IPS-15b (cell line): ENCODE data around the gene RBM26.
"Not testable (repeated sequence)": the region's sequence is repeated elsewhere in the genome, so short reads cannot be mapped to it uniquely, and the experiment has no call there.

Experiments
- H3K27me3 ChIP-seq: one replicate; pipeline ENCODE4 v1.6.1; 2013; ENCODE audit warnings: low read length; ENCODE audit not compliant: control insufficient read depth, insufficient read depth
- H3K36me3 ChIP-seq: one replicate; pipeline ENCODE4 v1.6.1; 2013; ENCODE audit warnings: low read length; ENCODE audit not compliant: control insufficient read depth, insufficient read depth
- H3K4me1 ChIP-seq: one replicate; pipeline ENCODE4 v1.6.1; 2013; ENCODE audit warnings: mild to moderate bottlenecking, low read length; ENCODE audit not compliant: control insufficient read depth, insufficient read depth
- H3K4me3 ChIP-seq: one replicate; pipeline ENCODE4 v1.5.1; 2013; ENCODE audit warnings: low read depth, low read length
- H3K9ac ChIP-seq: one replicate; pipeline ENCODE4 v1.6.1; 2013; ENCODE audit warnings: low read depth, mild to moderate bottlenecking, low read length
- H3K9me3 ChIP-seq: one replicate; pipeline ENCODE4 v1.6.1; 2013; ENCODE audit warnings: mild to moderate bottlenecking, low read length; ENCODE audit not compliant: control insufficient read depth, insufficient read depth

Gene RBM26

DNA sequence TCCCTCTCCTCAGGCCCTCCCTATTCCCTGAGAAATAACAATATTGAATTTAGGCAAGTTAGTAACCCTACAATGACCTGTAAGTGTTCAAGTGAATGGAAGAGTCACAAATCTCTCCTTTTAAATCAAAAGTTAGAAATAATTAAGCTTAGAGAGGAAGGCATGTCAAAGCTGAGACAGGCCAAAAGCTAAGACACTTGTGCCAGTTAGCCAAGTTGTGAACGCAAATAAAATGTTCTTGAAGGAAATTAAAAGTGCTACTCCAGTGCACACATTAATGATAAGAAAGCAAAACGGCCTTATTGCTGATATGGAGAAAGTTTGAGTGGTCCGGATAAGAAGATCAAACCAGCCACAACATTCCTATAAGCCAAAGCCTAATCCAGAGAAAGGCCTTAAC is 120.9 kb downstream of the RBM26 start:
- Histone ChIP-seq H3K4me1 (peaks cover 38% of the 10 kb centered on the region), H3K36me3 (no peaks in the 10 kb centered on the region), H3K27me3 (no peaks in the 10 kb centered on the region), H3K9ac (no peak overlapping the region), H3K9me3 (no peaks in the 10 kb centered on the region), H3K4me3 (no peak overlapping the region)

DNA sequence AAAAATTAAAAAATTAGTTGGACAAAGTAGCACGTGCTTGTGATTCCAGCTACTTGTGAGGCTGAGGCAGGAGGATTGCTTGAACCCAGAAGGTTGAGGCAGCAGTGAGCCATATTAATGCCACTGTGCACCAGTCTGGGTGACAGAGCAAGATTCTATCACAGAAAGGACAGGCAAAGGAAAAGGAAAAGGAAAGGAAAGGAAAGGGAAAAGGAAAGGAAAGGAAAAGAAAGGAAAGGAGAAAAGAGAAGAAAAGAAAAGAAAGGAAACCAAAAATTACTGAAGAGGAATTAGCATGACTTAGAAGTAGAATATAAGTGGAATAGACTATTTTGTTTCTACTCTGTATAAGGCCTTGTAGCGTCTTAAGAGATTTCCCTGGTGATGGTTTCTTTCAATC is 122.3 kb downstream of the RBM26 start:
- Histone ChIP-seq H3K9ac (no peak overlapping the region), H3K27me3 (no peaks in the 10 kb centered on the region), H3K9me3 (no peaks in the 10 kb centered on the region), H3K36me3 (no peaks in the 10 kb centered on the region), H3K4me1 (peaks cover 40% of the 10 kb centered on the region), H3K4me3 (no peak overlapping the region)

DNA sequence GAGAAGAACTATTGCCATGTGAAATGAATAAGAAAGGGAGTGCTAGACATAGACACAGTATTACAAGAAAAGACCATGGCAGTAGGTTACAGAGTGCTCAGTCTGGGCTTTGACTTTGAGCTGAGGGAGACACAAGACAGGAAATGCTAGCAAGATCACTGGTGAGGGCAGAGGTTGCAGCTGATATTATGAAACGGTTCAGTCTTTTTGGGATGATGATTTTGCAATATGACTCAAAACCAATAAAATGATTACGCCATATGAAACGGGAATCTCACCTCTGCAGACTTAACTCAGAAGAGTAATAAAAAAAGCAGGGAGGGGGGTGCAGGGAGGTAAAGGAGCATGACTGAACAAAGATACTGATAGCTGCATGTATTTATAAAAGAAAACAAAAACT is 123.1 kb downstream of the RBM26 start:
- H3K9me3 ChIP-seq: no peaks in the 10 kb centered on the region
- no peak overlapping the region for H3K9ac ChIP-seq
- no peaks in the 10 kb centered on the region for H3K27me3 ChIP-seq

DNA sequence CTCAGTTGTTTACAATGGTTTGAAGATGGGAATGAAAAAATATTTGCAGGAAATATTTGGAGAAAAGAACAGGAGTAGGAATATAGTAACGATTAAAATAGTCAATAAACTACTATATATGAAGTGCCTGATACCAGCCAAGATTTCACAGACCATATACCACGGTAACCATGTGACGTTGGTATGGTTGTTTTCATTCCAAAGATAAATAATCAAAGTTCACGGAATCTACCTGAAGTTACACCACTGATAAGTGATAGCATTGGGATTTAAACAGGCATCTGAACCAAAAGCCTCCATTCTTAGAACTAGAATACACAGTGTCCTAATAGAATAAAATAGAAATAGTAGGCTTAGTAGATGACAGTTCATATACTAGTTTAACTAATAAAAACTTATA is 123.5 kb downstream of the RBM26 start:
- no peaks in the 10 kb centered on the region for H3K36me3 ChIP-seq
- no peaks in the 10 kb centered on the region for H3K9me3 ChIP-seq
- H3K4me3 ChIP-seq: no peak overlapping the region
- peaks cover 28% of the 10 kb centered on the region for H3K4me1 ChIP-seq
- no peak overlapping the region for H3K9ac ChIP-seq
- H3K27me3 ChIP-seq: no peaks in the 10 kb centered on the region

More for the DNA sequence above, 123.1 kb downstream of the RBM26 start:
- Histone ChIP-seq H3K4me1 (peaks cover 33% of the 10 kb centered on the region), H3K36me3 (no peaks in the 10 kb centered on the region), H3K4me3 (no peak overlapping the region)

DNA sequence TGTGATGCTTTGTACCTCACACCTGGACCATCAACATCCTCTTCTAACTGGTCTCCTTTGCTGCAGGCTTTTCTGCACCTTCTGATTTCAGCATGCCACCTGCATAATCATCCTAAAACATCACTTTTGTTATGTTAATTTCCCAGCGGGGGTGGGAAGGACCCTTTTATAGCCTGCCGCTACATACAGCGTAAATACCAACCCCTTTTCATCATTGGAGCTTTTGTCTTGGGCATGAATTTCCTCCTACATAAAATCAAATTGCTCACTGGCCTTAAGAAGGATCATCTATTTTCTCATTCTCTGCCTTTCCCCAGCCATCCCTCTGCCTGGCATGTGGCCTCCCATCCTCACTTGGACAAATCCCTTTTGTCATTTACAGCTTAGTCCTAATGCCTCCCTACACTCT is 124.7 kb downstream of the RBM26 start:
- H3K4me1 ChIP-seq: peaks cover 25% of the 10 kb centered on the region
- no peaks in the 10 kb centered on the region for H3K9me3 ChIP-seq
- H3K36me3 ChIP-seq: no peaks in the 10 kb centered on the region
- no peaks in the 10 kb centered on the region for H3K27me3 ChIP-seq
- H3K4me3 ChIP-seq: no peak overlapping the region
- no peak overlapping the region for H3K9ac ChIP-seq

DNA sequence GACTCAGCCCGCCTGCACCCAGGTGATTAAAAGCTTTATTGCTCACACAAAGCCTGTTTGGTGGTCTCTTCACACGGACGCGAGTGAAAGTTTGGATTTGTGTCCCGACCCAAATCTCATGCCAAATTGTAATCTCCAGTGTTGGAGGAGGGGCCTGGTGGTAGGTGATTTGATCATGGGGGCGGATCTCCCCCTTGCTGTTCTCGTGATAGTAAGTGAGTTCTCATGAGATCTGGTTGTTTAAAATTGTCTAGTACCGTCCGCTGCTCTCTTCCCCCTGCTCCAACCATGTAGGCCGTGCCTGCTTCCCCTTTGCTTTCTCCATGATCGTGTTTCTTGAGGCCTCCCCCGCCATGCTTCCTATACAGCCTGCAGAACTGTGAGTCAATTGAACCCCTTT is 126.3 kb downstream of the RBM26 start:
- not testable (repeated sequence) for H3K27me3 ChIP-seq, H3K9me3 ChIP-seq, H3K36me3 ChIP-seq, H3K4me3 ChIP-seq, H3K9ac ChIP-seq
- H3K4me1 ChIP-seq: peaks cover 25% of the 10 kb centered on the region

DNA sequence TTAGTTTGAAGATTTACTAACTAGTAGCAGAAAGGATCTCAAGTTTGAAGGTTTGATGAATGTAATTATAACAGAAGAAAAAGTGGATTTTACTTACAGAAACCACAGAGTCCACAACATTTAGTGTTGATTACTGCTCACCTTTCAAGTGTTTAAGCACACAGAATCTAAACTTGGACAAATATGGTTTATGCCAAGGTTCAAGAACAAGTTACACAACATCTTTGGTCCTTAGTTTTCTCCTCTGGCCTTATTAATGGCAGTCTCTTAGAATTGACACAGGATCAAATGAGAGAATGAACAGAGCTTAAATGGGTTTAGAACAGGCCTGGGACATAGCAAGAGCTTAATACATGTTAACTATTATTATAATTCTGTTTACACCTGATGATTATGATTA is 133.0 kb downstream of the RBM26 start:
- Histone ChIP-seq H3K4me1 (peaks cover 9% of the 10 kb centered on the region), H3K36me3 (peaks cover 2% of the 10 kb centered on the region), H3K9ac (no peak overlapping the region), H3K27me3 (no peaks in the 10 kb centered on the region), H3K4me3 (no peak overlapping the region), H3K9me3 (peaks cover 4% of the 10 kb centered on the region)

DNA sequence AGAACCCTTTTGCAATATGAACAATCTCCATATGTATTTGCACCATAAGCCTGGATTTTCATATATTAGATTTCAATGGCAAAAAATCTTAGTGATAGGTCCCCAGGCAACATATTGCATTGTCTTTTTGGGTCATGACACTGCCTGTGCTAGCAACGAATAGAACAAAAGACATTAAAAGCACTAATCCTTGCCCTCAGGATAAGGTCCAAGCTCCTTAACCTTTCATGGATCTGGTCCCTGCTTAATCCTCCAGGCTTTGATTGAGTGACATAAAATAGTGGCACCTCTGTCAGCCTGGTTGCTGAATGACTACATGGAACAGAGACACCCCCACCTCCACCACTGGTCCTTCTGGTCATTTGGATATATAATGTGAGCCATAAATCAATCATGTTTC is 134.4 kb downstream of the RBM26 start:
- H3K9me3 ChIP-seq: peaks cover 4% of the 10 kb centered on the region
- H3K27me3 ChIP-seq: no peaks in the 10 kb centered on the region
- no peak overlapping the region for H3K4me3 ChIP-seq
- H3K4me1 ChIP-seq: peaks cover 9% of the 10 kb centered on the region
- no peak overlapping the region for H3K9ac ChIP-seq
- peaks cover 2% of the 10 kb centered on the region for H3K36me3 ChIP-seq

DNA sequence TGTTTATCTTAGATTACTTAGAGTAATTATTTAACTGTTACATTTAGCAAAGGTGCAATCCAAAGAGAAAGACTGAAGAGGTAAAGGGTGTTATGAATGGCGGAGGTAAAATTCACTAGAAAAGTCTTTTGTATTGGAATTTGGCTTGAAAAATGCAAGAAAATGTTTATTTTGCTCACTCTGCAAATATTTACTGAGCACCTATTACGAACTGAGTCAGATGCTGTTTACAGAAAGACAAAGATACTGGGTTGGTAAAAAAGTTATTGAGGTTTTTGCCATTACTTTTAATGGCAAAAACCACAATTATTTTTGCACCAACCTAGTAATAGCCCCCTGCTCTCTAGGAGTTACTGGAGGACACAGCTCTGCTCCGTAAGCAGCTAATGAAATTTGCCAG is 135.2 kb downstream of the RBM26 start:
- Histone ChIP-seq H3K27me3 (no peaks in the 10 kb centered on the region), H3K9me3 (peaks cover 4% of the 10 kb centered on the region), H3K4me1 (peaks cover 9% of the 10 kb centered on the region), H3K9ac (no peak overlapping the region), H3K36me3 (peaks cover 2% of the 10 kb centered on the region), H3K4me3 (no peak overlapping the region)
